AG10803 (cell line): ENCODE data around the gene SAFB.

Experiments
- DNase-seq: peaks from one replicate; pipeline ENCODE4 v3.0.0; 2010; ENCODE audit warnings: low read depth
- H3K4me3 ChIP-seq: 2 replicates; pipeline ENCODE4 v1.5.1; 2011; ENCODE audit warnings: mild to moderate bottlenecking, low read length, control low read depth
- TF ChIP-seq, protein P1 (sequence below): conservative IDR thresholded peaks from 2 replicates; pipeline ENCODE4 v1.5.1; 2011; ENCODE audit warnings: mild to moderate bottlenecking, low read length, control low read depth, inconsistent platforms

The SAFB gene

DNA sequence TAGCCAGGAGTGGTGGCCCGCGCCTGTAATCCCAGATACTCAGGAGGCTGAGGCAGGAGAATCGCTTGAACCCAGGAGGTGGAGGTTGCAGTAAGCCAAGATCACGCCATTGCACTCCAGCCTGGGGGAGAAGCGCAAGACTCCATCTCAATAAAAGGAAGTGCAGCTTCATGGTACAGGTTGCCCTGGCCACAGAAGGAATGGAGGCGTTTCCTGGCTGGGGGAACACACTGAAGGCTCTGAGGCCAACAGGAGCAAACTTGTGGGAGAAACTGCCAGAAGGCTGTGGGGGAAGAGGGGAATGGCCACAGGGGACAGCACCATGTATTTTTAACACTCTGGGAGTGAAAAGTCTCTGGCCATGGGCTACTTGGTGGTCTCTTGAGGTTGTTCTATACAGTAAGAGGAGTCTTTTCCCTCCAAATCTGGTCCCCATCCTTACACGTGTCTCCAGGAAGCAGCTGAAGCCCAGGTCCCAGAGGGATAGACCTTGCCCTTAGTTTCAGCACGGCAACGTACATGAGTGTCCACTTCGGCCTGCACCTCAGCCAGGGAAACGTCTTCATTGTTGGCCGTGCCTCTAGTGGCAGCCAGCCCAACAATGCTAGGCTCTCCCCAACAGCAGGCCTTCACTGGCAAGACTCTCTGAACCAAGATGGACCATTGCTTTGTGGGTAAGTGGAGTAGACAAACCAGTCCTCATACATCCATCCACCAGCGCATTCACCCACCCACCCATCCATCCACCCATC lies 50.0 kb downstream of the SAFB start:
- TF ChIP-seq, protein P1, sequence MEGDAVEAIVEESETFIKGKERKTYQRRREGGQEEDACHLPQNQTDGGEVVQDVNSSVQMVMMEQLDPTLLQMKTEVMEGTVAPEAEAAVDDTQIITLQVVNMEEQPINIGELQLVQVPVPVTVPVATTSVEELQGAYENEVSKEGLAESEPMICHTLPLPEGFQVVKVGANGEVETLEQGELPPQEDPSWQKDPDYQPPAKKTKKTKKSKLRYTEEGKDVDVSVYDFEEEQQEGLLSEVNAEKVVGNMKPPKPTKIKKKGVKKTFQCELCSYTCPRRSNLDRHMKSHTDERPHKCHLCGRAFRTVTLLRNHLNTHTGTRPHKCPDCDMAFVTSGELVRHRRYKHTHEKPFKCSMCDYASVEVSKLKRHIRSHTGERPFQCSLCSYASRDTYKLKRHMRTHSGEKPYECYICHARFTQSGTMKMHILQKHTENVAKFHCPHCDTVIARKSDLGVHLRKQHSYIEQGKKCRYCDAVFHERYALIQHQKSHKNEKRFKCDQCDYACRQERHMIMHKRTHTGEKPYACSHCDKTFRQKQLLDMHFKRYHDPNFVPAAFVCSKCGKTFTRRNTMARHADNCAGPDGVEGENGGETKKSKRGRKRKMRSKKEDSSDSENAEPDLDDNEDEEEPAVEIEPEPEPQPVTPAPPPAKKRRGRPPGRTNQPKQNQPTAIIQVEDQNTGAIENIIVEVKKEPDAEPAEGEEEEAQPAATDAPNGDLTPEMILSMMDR, result no peak
- no peak overlapping the region for H3K4me3 ChIP-seq
- no peak for DNase-seq

DNA sequence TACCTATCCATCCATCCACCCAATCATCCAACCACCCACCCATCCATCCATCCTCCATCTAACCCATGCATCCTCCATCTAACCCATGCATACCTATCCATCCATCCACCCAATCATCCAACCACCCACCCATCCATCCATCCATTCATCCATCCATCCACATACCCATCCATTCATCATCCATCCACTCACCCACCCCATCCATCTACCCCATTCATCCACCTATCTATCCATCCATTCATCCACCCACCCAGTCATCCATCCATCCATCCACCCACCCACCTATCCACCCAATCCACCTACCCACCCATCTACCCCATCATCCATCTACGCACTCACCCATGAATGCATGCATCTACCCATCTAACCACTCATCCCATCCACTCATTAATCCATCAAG lies 50.9 kb downstream of the SAFB start:
- H3K4me3 ChIP-seq, result no peak overlapping the region
- TF ChIP-seq, protein P1, result no peak
- no peak for DNase-seq

DNA sequence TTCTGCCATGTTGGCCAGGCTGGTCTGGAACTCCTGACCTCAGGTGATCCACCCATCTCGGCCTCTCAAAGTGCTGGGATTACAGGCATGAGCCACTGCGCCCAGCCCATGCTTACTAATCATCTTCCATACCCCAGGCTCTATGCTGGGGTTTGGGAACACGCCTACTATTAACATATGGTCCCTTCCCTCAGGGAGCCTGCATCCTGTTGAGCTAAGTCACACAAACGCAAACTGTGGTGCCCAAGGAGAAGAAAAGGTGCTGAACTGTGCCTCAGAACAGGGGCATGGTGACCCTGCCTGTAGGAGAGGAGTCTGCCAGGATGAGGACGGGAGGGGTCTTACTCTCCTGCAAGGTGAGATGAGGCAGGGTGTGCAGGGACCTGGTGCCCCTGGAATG lies 51.8 kb downstream of the SAFB start:
- DNase-seq, result no peak
- no peak overlapping the region for H3K4me3 ChIP-seq
- TF ChIP-seq, protein P1, result no peak

DNA sequence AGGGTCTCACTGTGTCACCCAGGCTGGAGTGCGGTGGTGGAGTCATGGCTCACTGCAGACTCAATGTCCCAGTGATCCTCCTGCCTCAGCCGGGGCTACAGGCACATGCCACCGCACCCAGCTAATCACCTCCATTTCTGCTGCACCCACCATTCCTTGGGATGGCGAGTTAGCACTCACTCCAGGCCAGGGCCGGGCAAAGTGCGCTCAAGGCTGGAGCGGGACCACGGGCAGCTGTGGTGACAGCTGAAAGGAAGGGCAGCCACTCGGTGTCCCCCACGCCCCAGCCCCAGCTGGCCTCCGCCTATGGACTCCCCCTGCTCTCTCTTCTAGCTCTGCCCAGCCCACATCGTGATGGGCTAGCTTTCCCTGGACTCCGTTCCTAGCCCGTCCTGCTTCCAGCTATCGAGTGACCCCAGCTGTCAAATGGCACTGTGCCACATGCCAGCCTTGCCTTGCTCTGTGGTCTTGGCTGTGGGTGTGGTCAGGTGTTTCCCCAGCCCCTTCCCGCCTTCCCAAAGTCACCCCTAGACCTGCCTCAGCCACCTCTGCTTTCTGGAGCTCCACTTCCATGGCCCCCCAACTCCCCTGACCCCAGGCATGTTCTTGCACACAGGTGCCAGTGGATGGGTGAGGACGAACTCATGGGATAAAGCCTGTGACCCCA lies 53.4 kb downstream of the SAFB start:
- TF ChIP-seq, protein P1, result no peak
- no peak overlapping the region for H3K4me3 ChIP-seq
- no peak for DNase-seq

DNA sequence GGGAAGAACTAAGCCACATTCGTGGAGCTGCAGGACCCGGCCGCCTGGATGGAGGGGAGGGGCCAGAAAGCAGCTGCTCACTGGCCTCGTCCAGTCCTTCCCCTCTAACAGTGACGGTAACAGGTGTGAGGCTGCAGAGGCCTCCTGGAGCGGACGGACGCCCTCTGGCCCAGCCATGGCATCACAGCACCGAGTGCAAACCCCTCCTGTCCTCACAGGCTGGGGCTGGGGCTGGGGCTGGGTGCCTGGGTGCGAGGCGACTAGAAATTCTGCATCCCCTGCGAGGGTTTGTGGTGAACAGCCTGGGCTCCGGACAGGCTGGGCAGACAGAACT lies 53.9 kb downstream of the SAFB start:
- DNase-seq, result no peak
- TF ChIP-seq, protein P1, result no peak
- H3K4me3 ChIP-seq, result no peak overlapping the region

DNA sequence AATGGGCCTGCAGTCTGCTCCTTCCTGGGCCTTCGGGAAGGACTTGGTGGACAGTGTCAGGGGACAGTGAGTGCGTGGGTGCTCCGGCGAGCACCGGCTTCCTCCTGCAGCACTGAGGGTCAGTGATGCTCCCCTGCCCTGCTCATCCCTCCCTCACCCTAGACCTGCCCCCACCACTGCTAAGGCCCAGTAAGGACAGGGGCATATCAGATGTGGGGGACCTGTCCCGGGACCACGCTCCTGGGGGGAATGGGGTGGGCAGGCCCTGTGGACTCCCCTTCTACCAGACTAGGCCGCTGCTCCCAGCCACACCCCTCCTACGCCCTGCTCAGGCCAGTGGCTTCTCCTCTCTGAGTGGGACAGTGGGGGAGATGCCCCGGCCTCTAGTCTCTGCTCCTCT lies 54.3 kb downstream of the SAFB start:
- TF ChIP-seq, protein P1, result no peak
- H3K4me3 ChIP-seq, result no peak overlapping the region
- DNase-seq, result no peak

DNA sequence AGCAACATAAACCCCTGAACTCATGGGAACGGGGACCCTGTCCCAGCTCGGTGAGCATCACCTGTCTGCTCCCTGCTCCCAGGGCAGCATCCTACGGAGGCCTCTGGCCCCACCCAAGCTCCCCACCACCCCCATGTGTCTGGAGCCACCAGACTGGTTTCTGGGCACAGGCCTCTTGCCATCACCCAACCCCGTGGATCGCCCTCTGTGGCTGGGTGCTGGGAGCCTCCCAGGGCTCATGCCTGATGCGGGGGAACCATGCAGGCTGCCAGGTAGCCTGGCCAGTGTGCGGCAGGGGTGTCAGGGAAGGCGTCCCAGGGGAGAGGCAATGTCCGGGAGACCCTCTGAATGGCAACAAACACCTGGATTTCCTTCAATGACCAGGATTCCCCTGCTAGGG lies 54.7 kb downstream of the SAFB start:
- DNase-seq, result no peak

More for the DNA sequence above, 54.7 kb downstream of the SAFB start:
- TF ChIP-seq, protein P1, result no peak
- no peak overlapping the region for H3K4me3 ChIP-seq
